Right renal cortex interstitium (tissue), 3 donors: ENCODE measurements around the gene TPPP. TPM values are rescaled to one million over a fixed set of nuclear protein-coding genes. Genes with fewer than 3 reads are reported as not detected.

Experiments used
- DNase-seq, 3 donors: peaks; one replicate each; pipeline ENCODE4 v3.0.0-alpha.2; 2013; ENCODE audit warnings: low read depth in 3 of 3, low spot score in 2 of 3
- polyA plus RNA-seq, 3 donors: library from polyadenylated mRNA; unstranded; fragments of 120-200 nt; gene quantifications; one replicate each; pipeline ENCODE4 v1.2.1, GENCODE V29; 2013; ENCODE audit not compliant: insufficient read length in 3 of 3

The TPPP gene
- polyA plus RNA-seq, 3 donors = 2.9 to 5.5 (median 3.9) TPM

DNA sequence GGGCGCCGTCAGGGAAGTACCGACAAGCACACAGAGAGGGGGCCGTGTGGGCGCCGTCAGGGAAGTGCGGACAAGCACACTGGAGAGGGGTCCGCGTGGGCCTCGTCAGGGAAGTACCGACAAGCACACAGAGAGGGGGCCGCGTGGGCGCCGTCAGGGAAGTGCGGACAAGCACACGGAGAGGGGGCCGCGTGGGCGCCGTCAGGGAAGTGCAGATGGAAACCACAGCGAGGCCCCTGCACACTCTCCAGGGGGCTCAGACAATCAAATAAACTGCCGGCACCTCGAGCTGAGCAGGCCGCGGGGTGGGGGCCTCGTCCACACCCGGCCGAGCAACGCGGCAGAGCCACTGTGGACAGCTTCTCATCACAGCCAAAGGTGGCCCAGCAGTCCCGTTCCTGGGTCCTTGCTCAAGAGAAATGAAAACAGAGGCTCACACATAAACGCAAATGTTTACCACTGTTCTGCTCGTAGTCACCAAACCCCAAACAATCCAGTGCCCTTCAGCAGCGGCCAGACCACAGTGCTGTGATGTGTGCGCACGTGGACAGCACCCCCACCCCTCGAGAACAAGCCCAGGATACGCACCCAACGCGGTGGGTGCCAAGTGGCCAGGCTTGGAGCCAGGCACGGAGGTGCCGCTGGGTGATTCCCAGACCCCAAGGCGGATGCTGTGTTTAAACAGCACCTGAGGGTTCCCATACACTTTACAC, 24.7 kb downstream of the TPPP start:
- no peak for DNase-seq

DNA sequence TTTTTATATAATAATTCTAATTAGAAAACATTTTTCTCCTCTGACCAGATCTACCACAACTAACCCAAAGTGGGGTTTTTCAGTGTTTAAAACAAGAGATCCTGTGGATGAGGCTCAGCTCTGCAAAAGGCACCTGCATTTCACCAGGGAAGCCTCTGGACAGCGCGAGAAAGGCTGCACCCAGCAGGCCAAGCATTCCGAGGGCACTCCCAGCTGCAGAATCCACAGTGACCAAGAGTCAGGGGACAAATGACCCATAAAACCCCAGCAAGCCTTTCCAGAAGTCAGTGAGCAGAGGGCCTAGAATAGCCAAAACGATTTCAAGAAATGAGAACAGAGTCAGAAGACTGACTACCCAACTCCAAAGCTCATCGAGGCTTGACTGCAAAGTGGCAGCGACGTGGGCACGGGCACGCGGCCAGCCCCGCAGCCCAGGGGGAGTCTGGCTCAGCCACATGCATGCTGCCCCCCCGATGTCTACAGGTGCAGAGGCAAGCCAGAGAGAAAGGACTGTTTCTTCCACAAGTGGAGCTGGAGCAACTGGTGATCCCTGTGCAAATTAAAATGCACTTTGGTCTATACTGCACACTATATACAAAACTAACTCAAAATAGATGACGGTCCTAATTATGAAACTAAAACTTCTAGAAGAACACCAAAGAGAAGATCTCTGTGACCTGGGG, 26.2 kb downstream of the TPPP start:
- DNase-seq = no peak

DNA sequence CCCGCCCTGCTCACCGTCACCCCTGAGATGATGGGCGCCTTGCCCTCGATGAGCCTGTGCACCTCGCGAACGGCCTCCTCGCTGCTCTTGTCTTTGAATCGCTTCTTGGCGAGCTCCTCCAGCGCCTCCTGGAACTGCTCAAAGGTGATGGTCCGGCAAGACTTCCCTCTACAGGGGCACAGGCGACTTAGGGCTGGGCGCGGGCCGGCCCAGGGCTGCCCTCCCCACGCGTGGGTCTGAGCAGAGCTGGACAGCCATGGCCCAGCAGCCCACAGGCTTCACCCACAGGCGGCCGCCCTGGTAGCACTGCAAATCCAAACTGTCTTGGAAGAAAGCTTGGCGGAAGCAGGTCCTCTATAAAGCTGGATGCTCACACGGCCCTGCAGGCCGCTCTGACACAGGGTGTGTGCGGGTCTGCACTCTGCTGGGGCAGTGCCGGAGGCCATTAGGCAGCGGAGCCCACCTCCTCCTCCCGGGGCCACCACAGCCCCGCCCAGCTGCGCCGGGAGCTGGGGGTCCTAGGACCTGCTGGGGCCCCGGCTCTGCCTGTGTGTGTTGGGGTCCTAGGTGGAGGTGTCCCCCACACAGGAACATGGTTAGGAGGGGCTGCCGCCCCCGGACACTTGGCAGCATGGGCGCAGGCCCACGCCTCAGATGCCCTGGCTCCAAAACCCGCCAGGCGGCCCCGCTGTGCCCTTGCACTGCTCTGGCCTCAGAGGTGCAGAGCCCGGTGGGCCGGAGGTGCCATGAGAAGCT, 27.0 kb downstream of the TPPP start:
- no peak for DNase-seq

DNA sequence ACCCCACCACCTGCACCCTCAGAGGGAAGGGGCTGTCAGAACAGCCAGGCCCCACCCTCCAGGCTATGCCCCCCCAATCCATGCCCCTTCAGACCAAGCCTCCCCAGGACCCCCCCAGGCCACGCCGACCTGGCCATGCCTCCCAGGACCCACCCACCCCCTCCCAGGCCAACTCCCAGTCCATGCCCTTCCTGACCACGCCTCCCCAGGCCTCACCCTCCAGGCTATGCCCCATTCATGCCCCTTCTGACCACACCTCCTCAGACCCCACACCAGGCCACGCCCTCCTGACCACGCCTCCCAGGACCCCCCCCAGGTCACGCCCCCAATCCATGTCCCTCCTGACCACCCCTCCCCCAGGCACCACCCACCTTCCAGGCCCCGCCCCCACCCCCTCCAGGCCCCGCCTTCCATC, 27.6 kb downstream of the TPPP start:
- DNase-seq = no peak

DNA sequence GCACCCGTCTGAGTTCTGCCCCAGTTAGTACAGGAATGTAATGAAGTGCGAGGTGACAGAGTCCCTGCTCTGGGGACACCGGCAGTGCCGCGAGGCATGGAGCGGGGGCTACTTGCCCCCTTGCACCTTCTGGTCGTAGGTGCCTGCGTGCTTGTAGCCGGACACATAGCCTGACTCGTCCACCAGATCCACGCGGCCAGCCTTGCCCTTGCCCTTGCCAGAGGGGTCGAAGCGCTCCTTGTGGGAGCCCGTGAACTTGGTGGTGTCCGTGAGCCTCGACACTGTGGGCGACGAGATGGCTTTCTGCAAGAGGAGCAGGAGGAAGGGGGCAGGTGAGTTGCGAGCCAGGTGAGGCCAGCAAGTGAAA, 28.2 kb downstream of the TPPP start:
- no peak for DNase-seq

DNA sequence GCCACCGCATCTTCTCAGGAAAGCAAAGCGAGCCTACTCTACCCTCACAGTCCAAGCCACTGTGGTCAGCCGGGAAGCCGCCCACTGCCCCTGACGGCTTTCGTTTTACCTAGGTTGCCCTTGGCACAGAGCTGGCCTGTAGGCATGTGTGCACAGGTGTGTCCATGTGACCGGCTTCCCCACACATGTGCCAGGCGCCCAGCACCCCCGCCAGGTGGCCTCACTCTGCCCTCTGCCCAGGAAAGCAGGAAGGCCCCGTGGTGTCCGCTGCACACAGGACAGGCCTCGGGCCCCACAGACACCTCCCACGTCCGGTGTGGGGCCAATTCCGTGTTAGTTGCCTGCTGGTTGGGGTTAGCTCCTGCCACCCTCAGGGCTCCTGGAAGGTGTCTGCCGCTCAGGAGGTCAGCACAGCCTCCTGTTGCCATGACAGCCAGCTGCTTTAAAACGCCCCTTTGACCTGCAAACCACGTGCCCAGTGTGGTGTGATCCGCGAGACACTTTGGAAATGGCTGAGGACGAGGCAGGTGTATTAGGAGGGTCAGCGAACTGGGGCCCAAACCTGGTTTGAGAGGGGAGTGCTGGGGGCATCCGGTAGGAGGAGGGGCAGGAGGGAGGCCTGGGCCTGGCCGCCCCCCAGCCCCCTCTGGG, 28.7 kb downstream of the TPPP start:
- DNase-seq = no peak

DNA sequence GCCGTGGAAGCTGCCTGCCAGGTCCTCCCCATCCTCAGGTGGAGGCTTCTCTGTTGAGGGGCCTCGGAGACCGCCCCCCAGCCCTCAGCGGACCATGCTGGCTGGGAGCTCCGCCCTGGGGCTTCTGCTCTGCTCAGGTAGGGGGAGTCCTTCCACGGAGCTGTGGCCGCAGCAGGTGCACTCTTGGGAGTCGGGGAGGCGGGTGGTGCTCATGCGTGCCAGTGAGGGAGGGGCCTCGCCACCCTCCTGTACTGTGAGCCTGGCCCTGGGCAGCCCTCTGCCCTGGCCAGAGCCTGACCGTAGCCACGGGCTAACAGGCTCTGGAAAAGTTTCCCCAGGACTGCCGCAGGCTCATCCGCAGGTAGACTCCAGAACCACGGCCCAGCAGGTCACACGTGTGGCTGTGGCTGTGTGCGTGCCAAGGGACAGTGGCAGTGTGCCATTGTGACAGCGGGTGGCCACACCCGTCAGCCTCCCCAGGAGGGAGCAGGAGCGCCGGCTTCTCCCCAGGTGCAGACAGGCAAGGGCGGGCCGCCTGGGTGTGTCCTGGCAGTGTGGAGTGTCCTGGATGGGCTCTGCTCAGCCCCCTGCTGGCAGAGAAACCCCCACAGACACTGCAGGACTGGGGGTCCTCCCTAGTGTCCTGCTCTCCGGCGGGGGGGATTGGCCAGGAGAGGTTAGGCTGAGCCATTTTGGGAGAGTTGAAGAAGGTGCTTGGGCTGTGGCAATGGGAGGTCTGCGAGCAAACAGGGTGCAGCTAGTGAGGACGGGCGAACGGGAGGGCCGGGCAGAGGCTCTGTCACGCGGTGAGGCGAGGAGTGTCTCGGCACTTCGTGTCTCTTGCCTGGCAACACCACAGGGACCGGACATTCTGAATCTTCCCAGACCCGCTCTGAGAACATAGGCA, 29.5 kb downstream of the TPPP start:
- DNase-seq = no peak

DNA sequence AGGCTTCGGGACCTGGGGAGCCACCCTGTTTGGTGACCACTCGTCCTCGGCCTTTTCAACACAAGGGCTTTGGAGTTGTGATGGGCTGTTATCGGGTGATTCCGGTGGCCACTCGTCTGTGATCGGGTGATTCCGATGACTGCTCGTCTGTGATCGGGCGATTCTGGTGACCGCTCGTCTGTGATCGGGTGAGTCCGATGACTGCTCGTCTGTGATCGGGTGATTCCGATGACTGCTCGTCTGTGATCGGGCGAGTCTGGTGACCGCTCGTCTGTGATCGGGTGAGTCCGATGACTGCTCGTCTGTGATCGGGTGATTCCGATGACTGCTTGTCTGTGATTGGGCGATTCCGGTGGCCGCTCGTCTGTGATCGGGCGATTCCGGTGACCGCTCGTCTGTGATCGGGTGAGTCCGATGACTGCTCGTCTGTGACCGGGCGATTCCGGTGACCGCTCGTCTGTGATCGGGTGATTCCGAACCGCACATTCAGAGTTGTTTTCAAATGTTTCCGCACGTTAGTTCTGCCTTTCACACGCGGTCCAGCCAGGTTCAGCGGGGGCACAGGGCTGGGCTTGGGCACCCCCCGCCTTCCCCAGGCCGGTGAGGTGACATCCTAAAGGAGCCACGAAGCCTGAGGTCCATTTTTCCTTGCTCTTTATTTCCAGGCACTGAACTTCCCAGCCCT, 30.3 kb downstream of the TPPP start:
- no peak for DNase-seq

DNA sequence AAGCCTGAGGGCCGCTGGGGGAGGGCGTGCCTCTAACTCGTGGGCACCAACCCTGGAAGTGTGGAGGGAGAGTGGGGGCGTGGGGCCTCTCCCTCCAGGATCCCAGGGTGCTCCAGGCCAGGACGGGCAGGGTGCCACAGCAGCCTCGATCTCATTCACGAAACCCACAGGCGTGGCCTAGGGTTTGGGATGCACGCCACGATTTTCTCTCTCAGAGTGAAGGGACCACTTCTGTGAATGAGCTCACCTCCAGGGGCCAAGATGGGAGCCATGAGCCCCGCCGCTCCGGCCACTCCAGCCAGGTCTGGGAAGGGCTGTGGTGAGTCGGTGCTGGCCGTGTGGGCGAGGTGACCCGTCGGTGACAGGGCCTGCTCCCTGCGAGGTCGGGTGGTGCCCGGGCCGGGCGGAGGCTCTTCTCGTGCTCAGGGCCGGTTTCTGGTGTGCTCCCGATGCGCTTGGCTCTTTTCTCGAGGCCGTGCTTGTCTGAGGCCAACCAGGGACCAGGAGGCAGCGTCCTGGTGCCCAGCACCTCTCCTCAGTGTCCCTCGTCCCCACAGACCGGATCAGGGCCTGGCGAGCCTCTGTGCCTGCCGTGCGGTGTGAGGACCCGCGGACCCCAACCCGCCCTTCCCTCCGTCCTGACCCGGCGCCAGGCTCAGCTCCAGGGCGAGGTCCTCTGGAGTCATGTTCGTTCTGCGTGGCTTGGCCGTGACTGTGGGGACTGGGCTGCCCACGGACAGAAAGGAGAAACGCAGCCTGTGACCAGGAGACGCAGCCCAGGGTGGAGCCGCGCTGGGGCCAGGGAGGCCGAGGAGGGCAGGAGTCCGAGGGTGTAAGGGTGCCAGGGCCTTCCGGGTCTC, 31.0 kb downstream of the TPPP start:
- no peak for DNase-seq

DNA sequence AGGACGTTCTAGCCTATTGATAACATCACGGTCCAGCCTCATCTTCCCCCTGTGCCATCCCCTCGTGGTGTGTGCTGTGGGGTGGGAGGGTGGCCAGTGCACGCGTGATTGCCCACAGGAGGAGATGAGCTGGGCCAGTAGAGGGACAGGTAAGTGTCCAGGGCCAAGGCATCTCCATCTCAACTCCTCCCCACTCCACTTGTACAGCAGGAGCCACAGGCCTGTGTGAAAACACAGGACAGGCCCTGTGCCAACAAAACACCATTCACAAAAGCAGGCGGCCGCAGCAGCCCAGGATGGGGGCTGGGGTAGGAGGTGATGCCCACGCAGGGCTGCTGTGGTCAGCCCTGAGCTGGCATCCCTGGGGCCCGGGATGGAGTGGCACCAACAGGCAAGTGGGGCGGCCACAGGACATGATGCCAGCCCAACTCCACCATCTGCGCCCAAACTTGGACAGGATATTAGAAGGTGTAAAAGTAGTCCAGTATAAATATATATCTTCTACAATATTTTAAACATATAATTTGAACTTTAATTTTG, 32.6 kb downstream of the TPPP start:
- DNase-seq = no peak

DNA sequence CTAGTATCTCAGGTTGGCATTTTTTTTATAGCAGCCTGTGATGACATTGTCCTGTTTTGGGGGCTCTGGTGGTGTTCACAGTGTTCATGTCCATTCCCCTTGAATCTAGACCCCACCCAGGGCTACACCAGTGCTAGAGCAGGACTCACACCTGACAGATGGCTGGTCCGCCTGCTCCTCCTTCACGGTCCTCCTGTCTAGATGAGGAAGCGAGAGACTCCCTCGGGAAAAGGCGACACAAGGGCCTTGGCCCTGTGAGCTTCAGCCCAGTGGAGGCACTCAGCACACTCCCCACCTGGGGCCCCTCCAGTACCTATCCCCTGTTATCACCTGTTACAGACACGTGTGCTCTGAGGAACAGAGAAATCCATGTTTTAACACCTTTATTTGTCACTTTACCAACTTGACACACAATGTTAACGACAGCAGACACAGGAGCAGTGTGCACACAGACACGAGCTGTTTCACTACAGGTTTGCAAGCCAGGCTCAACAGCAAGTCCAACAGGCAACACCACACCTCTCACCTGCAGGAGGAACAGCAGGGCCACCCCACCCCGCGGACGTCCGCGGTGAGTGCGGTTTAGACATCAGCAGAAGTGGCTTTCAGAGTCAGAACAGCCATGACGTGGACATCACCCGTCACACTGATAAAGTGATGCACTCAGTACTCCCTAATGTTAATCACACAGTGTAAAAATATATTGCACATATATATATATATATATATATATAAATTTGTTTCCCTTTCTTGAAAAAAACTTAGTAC, 33.5 kb downstream of the TPPP start:
- no peak for DNase-seq

DNA sequence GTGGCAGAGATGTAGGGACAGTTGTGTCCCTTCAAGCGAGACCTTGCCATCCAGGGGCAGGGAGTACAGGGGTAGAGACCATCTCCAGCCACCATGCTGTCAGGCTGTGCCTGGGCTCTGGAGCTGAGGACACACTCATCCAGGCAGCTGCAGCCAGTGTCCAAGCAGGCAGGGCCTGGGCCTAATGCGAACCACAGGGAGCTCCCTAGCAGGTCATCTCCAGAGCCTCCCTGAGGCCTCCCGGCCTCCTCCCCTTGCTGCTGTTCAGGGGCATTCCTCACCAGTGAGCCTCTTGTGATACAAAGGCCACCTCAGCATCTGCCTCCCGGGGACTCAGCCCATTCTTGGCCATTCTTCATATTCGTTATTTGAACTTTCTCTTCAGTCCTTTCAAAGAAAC, 35.0 kb downstream of the TPPP start:
- DNase-seq = no peak

DNA sequence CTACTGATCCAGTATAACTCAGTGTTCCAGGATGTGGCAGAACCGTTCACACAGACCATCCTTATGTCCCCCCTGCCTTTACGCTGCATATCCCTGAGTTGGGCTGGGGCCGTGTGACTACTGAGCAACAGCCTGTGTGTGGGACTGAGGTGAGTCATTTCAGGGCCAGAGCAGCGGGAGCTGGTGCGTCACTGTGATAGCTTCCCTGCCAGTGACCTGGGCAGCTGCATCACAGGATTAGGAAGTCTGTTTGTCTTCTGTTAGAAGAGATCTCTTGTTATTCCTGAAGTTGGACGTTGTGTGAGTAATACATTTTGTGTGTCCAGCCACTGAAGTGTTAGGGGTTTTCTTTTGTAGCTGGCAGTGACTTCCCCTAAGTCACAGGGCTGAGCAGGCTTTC, 35.6 kb downstream of the TPPP start:
- no peak for DNase-seq

DNA sequence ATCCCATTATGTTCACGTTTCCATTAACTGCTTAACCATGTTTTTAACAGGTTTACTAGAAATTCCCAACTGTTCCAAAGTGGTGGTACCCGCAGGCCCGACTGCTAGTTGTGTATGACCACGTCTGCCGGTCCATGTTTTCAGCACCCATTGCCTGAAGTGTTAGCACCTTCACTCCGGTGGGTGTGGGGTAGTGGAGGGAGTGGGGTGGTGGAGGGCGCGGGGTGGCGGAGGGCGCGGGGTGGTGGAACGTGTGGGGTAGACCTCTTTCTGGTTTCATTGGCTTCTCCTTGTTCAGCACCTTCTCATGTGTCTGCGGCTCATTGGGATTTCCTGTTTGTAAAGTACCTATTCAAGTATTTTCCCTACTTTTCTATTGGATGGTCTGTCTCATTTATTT, 37.7 kb downstream of the TPPP start:
- DNase-seq = no peak

DNA sequence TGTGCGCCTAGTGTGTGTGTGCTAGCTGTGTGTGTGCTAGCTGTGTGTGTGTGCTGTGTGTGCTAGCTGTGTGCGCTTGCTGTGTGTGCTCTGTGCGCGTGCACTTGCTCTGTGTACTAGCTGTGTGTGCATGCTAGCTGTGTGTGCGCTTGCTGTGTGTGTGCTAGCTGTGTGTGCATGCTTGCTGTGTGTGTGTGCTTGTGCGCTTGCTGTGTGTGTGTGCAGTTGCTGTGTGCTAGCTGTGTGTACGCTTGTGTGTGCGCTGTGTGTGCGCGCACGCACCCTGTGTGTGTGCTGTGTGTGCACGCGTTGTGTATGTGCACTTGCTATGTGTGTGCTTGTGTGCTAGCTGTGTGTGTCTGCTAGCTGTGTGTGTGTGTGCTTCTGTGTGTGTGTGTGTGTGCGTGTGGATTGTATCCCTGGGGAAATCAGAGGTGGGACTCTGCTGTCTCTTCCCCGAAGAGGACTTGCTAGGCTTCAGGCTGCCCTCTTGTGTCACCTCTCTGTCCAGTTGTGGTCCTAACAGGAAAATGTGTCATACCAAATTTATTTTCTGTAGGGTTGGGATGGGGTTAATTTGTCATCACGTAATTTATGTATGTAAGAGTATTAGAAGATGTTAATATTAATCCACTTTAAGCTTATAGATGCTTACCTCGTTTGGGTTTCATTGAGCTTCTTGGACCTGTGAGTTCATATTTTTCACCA, 38.9 kb downstream of the TPPP start:
- DNase-seq = no peak

DNA sequence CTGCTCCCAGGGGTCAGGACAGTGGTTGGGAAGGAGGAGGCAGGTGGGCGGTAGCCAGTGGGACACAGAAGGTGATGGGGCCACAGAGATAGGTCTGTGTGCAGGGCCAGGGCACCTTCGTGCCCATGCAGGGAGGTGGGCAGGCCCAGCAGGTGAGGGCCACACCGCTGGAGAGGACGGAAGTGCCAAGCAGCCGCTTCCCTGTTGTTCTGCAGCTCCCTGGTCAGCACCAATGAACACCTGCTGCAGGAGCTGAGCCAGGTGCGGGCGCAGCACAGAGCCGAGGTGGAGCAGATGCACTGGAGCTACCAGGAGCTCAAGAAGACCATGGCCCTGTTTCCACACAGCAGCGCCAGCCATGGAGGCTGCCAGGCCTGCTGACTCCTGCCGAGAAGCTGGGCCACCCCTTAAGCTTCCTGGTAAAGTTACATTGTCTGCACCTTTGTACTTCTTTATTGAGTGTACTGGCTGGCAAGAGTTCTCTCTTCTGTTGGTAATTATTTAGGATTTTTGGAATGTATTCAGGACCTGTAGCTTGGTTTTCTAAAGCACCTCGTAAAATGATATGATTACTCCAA, 40.3 kb downstream of the TPPP start:
- no peak for DNase-seq

DNA sequence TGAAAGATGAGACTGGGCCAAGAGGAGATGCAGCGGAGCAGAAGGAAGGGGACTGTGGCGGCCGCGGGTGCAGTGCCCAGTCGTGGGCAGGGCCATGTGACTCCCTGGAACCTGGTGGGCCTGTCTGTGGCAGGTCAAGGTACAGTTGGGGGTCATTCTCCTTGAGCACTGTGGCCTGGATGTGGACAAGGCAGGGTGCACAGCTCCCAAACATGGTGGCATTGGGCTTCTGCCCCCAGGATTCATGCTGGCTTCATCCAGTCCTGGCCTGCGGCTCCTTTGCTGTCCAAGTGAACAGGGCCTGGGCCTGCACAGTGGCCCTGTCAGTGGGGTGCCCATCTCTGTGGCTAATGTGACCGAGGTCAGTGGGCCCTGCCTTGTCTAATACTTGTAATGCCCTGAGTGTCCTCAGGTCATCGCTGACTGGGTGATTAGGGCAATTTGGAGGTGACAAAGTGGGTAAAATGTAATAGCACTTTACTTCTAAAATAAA, 41.1 kb downstream of the TPPP start:
- DNase-seq = no peak
